ENCODE measurements around the gene TMEM225B. TPM values are rescaled to one million over a fixed set of nuclear protein-coding genes. Genes with fewer than 3 reads are reported as not detected.
"Not testable (repeated sequence)": the region's sequence is repeated elsewhere in the genome, so short reads cannot be mapped to it uniquely, and the experiment has no call there.

TMEM225B gene
- total RNA-seq, 1 experiment from 2014 or later = 1.6 TPM

DNA sequence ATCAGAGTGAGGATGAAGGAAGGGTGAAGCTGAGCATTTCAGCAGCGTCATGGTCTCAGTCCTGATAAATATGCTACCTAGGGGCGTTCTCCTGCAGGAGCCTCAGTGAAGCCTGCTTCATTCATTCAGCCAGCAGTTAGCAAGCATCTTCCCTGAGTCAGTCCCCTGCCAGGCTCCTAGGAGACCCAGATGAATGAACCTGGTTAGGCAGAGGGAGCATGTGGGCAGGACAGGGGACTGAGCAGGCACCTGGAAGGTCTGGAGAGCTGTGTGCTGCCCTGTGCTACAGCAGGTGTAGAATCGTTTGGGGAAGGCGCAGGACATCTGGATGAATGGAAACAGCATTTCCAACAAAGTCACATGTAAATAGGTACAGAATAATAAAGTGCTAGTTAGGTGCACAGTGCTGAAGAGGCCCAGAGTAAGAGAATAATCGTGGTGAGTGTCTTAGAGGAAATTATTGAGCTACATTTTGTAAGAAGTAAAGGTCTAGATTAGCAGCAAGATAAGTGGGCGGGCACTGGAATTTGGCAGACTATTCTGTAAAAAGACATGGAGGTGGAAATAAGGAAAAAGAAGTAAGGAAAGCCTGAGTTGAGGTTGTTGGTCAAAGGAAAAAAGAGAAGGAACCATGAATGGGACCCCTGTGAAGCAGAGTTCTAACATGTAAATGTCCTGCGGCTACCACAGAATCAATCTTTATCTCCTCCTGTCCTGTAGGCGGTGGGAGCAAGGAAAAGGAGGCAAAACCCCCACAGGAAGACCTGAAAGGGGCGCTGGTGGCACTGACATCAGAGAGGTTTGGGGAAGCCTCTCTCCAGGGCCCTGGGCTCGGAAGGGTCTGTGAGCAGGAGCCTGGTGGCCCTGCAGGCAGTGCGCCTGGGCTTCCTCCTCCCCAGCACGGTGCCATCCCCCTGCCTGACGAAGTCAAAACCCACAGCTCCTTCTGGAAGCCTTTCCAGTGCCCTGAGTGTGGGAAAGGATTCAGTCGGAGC is 30.7 kb downstream of the TMEM225B start:
- Histone ChIP-seq H3K27me3 (ENCODE audit: low read length) (no peaks in the 10 kb centered on the region), H4K20me1 (ENCODE audit: insufficient read depth, low read depth, low read length) (no peaks in the 10 kb centered on the region), H3K4me2 (ENCODE audit: low read depth, low read length, poor library complexity, severe bottlenecking) (no peak overlapping the region), H3K36me3 (ENCODE audit: insufficient read depth, low read length) (peaks cover 18% of the 10 kb centered on the region; the same call in 1 of the 2 replicates), H3K27ac (ENCODE audit: low read length) (no peak overlapping the region), H3K4me1 (ENCODE audit: low read length) (no peaks in the 10 kb centered on the region), H3K4me3 (ENCODE audit: low read length) (no peak overlapping the region), H3K9me2 (replicated peaks; ENCODE audit: insufficient read depth, low read length) (no peaks in the 10 kb centered on the region), H3K9me3 (ENCODE audit: low read length) (no peaks in the 10 kb centered on the region), H2AFZ (ENCODE audit: low read length) (no peak overlapping the region), H3K9ac (ENCODE audit: low read length) (no peak overlapping the region), H3K79me2 (ENCODE audit: low read length) (no peaks in the 10 kb centered on the region)
- no peak for DNase-seq

DNA sequence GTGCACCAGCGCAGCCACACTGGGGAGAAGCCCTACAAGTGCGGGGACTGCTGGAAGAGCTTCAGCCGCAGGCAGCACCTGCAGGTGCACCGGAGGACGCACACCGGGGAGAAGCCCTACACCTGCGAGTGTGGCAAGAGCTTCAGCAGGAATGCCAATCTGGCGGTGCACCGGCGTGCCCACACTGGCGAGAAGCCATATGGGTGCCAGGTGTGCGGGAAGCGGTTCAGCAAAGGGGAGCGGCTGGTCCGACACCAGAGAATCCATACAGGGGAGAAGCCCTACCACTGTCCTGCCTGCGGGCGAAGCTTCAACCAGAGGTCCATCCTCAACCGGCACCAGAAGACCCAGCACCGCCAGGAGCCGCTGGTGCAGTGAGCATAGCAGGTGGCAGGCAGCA is 31.6 kb downstream of the TMEM225B start:
- Histone ChIP-seq H2AFZ (ENCODE audit: low read length) (no peak overlapping the region), H3K36me3 (ENCODE audit: insufficient read depth, low read length) (peaks cover 18% of the 10 kb centered on the region; the same call in 1 of the 2 replicates), H3K9ac (ENCODE audit: low read length) (no peak overlapping the region), H3K27ac (ENCODE audit: low read length) (no peak overlapping the region), H3K79me2 (ENCODE audit: low read length) (no peaks in the 10 kb centered on the region), H4K20me1 (ENCODE audit: insufficient read depth, low read depth, low read length) (no peaks in the 10 kb centered on the region), H3K9me3 (ENCODE audit: low read length) (no peaks in the 10 kb centered on the region), H3K4me1 (ENCODE audit: low read length) (no peaks in the 10 kb centered on the region), H3K4me2 (ENCODE audit: low read depth, low read length, poor library complexity, severe bottlenecking) (no peak overlapping the region), H3K4me3 (ENCODE audit: low read length) (no peak overlapping the region), H3K27me3 (ENCODE audit: low read length) (no peaks in the 10 kb centered on the region), H3K9me2 (replicated peaks; ENCODE audit: insufficient read depth, low read length) (no peaks in the 10 kb centered on the region)
- DNase-seq = no peak

DNA sequence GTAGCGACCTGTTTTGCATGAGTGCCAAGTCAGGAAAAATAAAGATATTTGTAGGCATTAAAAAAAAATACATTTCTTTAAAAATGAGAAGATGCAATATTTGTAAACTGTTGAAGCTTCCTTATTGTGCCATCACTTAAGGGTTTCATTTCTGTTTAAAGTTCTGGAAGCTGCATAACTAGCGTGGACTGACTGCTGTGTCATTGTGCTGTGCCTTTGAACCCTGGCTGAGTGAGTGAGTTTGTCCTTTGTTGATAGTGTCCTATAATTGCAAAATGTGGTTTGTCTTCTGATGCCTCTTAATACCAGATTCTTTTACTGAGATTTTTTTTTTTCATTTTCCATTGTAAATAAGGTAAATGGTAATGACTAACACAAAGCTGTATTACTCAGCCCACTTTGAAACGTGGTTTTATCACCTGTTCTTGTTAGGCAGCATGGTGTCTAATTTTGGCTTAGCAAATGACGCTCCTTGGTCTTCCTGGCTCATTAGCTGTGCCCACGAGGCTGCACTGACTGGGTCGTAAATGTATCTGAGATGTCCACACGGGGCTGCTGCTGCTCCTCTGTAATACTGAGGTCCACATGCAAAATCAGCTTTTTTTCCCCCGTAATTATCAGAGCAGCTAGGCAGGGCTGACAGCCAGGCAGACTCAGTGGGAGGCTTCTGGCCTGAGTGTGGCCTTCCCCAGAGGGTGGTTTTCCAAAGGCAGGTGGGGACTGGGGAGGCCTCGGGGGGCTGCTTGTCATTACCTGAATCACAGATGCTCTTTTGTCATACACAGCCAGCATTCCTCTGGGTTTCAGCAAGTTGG is 33.4 kb downstream of the TMEM225B start:
- Histone ChIP-seq H3K9me2 (replicated peaks; ENCODE audit: insufficient read depth, low read length) (no peaks in the 10 kb centered on the region), H3K36me3 (ENCODE audit: insufficient read depth, low read length) (peaks cover 18% of the 10 kb centered on the region; the same call in 1 of the 2 replicates), H3K4me1 (ENCODE audit: low read length) (no peaks in the 10 kb centered on the region), H2AFZ (ENCODE audit: low read length) (no peak overlapping the region), H3K27me3 (ENCODE audit: low read length) (no peaks in the 10 kb centered on the region), H3K4me3 (ENCODE audit: low read length) (no peak overlapping the region), H3K9me3 (ENCODE audit: low read length) (no peaks in the 10 kb centered on the region), H3K79me2 (ENCODE audit: low read length) (no peaks in the 10 kb centered on the region), H4K20me1 (ENCODE audit: insufficient read depth, low read depth, low read length) (no peaks in the 10 kb centered on the region), H3K27ac (ENCODE audit: low read length) (no peak overlapping the region), H3K4me2 (ENCODE audit: low read depth, low read length, poor library complexity, severe bottlenecking) (no peak overlapping the region), H3K9ac (ENCODE audit: low read length) (no peak overlapping the region)
- no peak for DNase-seq

DNA sequence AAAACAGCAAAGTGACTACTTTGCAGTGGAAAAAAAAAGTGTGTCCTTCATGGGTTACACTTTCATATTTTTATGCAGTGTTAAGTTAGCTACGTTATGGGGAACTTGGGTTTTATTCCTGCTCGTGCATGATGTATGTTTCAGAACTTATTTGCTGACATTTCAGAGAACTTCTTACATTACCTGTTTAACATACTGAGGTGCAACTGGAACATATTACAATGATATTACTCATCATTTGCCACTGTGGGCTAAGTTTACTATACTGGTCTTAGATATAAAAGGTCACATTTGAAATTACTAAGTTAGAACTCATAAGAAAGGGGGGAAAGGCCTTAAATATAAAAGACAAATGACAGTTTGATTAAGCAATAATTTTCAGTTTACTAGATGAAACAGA is 39.3 kb downstream of the TMEM225B start:
- not testable (repeated sequence) for H4K20me1 ChIP-seq (ENCODE audit: insufficient read depth, low read depth, low read length); H3K9me3 ChIP-seq (ENCODE audit: low read length); H3K79me2 ChIP-seq (ENCODE audit: low read length); H3K27ac ChIP-seq (ENCODE audit: low read length); H3K9me2 ChIP-seq (replicated peaks; ENCODE audit: insufficient read depth, low read length); H3K4me2 ChIP-seq (ENCODE audit: low read depth, low read length, poor library complexity, severe bottlenecking); H3K4me3 ChIP-seq (ENCODE audit: low read length); H3K27me3 ChIP-seq (ENCODE audit: low read length); H3K4me1 ChIP-seq (ENCODE audit: low read length); H3K36me3 ChIP-seq (ENCODE audit: insufficient read depth, low read length); H2AFZ ChIP-seq (ENCODE audit: low read length); DNase-seq; H3K9ac ChIP-seq (ENCODE audit: low read length)

GRCh38 chr7:99638731-99639130 is 40.7 kb downstream of the TMEM225B start:
- Histone ChIP-seq H3K36me3 (ENCODE audit: insufficient read depth, low read length) (no peaks in the 10 kb centered on the region), H3K4me2 (ENCODE audit: low read depth, low read length, poor library complexity, severe bottlenecking) (no peak overlapping the region), H3K4me1 (ENCODE audit: low read length) (no peaks in the 10 kb centered on the region), H3K9ac (ENCODE audit: low read length) (no peak overlapping the region), H3K79me2 (ENCODE audit: low read length) (no peaks in the 10 kb centered on the region), H3K9me3 (ENCODE audit: low read length) (no peaks in the 10 kb centered on the region), H3K4me3 (ENCODE audit: low read length) (no peak overlapping the region), H3K27ac (ENCODE audit: low read length) (no peak overlapping the region), H2AFZ (ENCODE audit: low read length) (no peak overlapping the region), H4K20me1 (ENCODE audit: insufficient read depth, low read depth, low read length) (no peaks in the 10 kb centered on the region), H3K27me3 (ENCODE audit: low read length) (no peaks in the 10 kb centered on the region), H3K9me2 (replicated peaks; ENCODE audit: insufficient read depth, low read length) (no peaks in the 10 kb centered on the region)
- no peak for DNase-seq

DNA sequence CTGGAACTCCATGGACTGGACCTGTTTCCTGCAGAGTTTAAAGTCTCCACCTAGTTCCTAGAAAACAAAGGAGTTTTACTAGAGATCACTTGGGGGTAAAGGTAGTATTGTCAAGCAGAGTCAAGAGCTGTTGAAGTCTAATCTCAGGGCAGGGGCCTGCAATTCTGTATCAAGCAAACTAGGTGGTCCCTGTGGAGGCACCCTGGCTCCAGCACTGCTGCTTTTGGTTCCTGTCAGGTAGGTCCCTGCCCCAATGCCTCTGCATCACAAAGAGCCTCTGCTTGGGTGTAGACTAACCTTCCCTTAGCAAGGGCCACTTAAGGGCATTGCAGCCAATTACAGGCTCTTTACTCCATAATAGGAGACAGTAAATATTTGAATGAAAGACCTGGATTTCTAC is 41.2 kb downstream of the TMEM225B start:
- Histone ChIP-seq H3K36me3 (ENCODE audit: insufficient read depth, low read length) (no peaks in the 10 kb centered on the region), H4K20me1 (ENCODE audit: insufficient read depth, low read depth, low read length) (no peaks in the 10 kb centered on the region), H3K9ac (ENCODE audit: low read length) (no peak overlapping the region), H3K27me3 (ENCODE audit: low read length) (no peaks in the 10 kb centered on the region), H3K4me1 (ENCODE audit: low read length) (no peaks in the 10 kb centered on the region), H3K4me2 (ENCODE audit: low read depth, low read length, poor library complexity, severe bottlenecking) (no peak overlapping the region), H3K9me2 (replicated peaks; ENCODE audit: insufficient read depth, low read length) (no peaks in the 10 kb centered on the region), H2AFZ (ENCODE audit: low read length) (no peak overlapping the region), H3K27ac (ENCODE audit: low read length) (no peak overlapping the region), H3K9me3 (ENCODE audit: low read length) (no peaks in the 10 kb centered on the region), H3K4me3 (ENCODE audit: low read length) (no peak overlapping the region), H3K79me2 (ENCODE audit: low read length) (no peaks in the 10 kb centered on the region)
- no peak for DNase-seq

DNA sequence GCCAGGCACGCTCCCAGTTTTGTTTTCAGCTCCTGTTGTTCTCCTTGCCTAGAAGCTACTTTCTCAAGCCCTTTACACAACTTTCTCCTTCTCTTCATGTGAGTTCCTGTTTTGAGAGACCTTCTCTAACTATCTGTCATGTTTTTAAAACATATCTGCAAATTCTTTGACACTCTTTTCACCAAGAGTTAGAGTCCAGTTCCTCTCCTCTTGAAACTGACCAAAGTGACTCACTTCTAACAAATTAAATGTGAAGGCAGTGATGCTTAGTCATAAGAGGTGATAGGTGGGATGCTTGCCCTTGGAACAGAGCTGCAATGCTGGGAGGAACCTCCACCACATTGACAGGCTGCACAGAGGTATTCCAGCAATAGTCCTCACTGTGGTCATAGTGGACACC is 44.0 kb downstream of the TMEM225B start:
- H3K79me2 ChIP-seq (ENCODE audit: low read length) = no peaks in the 10 kb centered on the region
- H3K36me3 ChIP-seq (ENCODE audit: insufficient read depth, low read length) = no peaks in the 10 kb centered on the region
- H3K27ac ChIP-seq (ENCODE audit: low read length) = no peak overlapping the region
- DNase-seq = no peak
- H3K9ac ChIP-seq (ENCODE audit: low read length) = no peak overlapping the region
- H3K4me1 ChIP-seq (ENCODE audit: low read length) = no peaks in the 10 kb centered on the region
- H4K20me1 ChIP-seq (ENCODE audit: insufficient read depth, low read depth, low read length) = no peaks in the 10 kb centered on the region
- H3K9me2 ChIP-seq (replicated peaks; ENCODE audit: insufficient read depth, low read length) = no peaks in the 10 kb centered on the region
- no peaks in the 10 kb centered on the region for H3K9me3 ChIP-seq (ENCODE audit: low read length)
- no peaks in the 10 kb centered on the region for H3K27me3 ChIP-seq (ENCODE audit: low read length)
- no peak overlapping the region for H3K4me2 ChIP-seq (ENCODE audit: low read depth, low read length, poor library complexity, severe bottlenecking)
- H2AFZ ChIP-seq (ENCODE audit: low read length) = no peak overlapping the region
- H3K4me3 ChIP-seq (ENCODE audit: low read length) = no peak overlapping the region

- H4K20me1 ChIP-seq (ENCODE audit: insufficient read depth, low read depth, low read length) = no peaks in the 10 kb centered on the region
- DNase-seq = no peak
- H3K4me1 ChIP-seq (ENCODE audit: low read length) = no peaks in the 10 kb centered on the region
- no peak overlapping the region for H3K27ac ChIP-seq (ENCODE audit: low read length)
- no peak overlapping the region for H3K4me2 ChIP-seq (ENCODE audit: low read depth, low read length, poor library complexity, severe bottlenecking)
- no peaks in the 10 kb centered on the region for H3K9me2 ChIP-seq (replicated peaks; ENCODE audit: insufficient read depth, low read length)
- no peak overlapping the region for H2AFZ ChIP-seq (ENCODE audit: low read length)
- H3K4me3 ChIP-seq (ENCODE audit: low read length) = no peak overlapping the region
- H3K9ac ChIP-seq (ENCODE audit: low read length) = no peak overlapping the region
- no peaks in the 10 kb centered on the region for H3K27me3 ChIP-seq (ENCODE audit: low read length)
- no peaks in the 10 kb centered on the region for H3K79me2 ChIP-seq (ENCODE audit: low read length)
- H3K36me3 ChIP-seq (ENCODE audit: insufficient read depth, low read length) = no peaks in the 10 kb centered on the region
- no peaks in the 10 kb centered on the region for H3K9me3 ChIP-seq (ENCODE audit: low read length)
Measured at GRCh38 chr7:99643464-99643863, 45.4 kb downstream of the TMEM225B start.
